NCI-H524 (cell line): ENCODE data around the gene CMSS1.

ENCODE experiments used
- DNase-seq, 2 experiments: peaks; one replicate each; lab custom pipeline; 2025; lab: John Stamatoyannopoulos, UW

The CMSS1 gene

GRCh38 chr3:100057716-100058575 is 240.3 kb downstream of the CMSS1 start:
- no peak for DNase-seq

GRCh38 chr3:100059472-100059871 is 241.8 kb downstream of the CMSS1 start:
- no peak for DNase-seq

- DNase-seq, result peak; percentile 21 to 56
Measured at GRCh38 chr3:100060685-100061484, 243.2 kb downstream of the CMSS1 start.

GRCh38 chr3:100062665-100063064 is 245.0 kb downstream of the CMSS1 start:
- no peak for DNase-seq

- no peak for DNase-seq
Measured at GRCh38 chr3:100063929-100064461, 246.3 kb downstream of the CMSS1 start.

- no peak for DNase-seq
Measured at GRCh38 chr3:100067589-100067988, 249.9 kb downstream of the CMSS1 start.

- DNase-seq, result peak; percentile 83 to 88
Measured at GRCh38 chr3:100068826-100069225, 251.2 kb downstream of the CMSS1 start.

GRCh38 chr3:100069472-100069871 is 251.8 kb downstream of the CMSS1 start:
- no peak for DNase-seq

GRCh38 chr3:100072326-100073048 is 254.8 kb downstream of the CMSS1 start:
- no peak for DNase-seq

GRCh38 chr3:100073049-100073713 is 255.5 kb downstream of the CMSS1 start:
- no peak for DNase-seq

- no peak for DNase-seq
Measured at GRCh38 chr3:100073714-100074307, 256.1 kb downstream of the CMSS1 start.

GRCh38 chr3:100075196-100075595 is 257.5 kb downstream of the CMSS1 start:
- DNase-seq, result no peak

- DNase-seq, result no peak
Measured at GRCh38 chr3:100075851-100076730, 258.4 kb downstream of the CMSS1 start.

GRCh38 chr3:100076731-100077529 is 259.3 kb downstream of the CMSS1 start:
- DNase-seq, result no peak

GRCh38 chr3:100079328-100079727 is 261.7 kb downstream of the CMSS1 start:
- no peak for DNase-seq

- no peak for DNase-seq
Measured at GRCh38 chr3:100080573-100080972, 262.9 kb downstream of the CMSS1 start.

GRCh38 chr3:100081311-100081710 is 263.6 kb downstream of the CMSS1 start:
- DNase-seq, result no peak

- no peak for DNase-seq
Measured at GRCh38 chr3:100081986-100082692, 264.5 kb downstream of the CMSS1 start.

- DNase-seq, result no peak
Measured at GRCh38 chr3:100082714-100083113, 265.1 kb downstream of the CMSS1 start.
